ENCODE data around the gene ACSS1. TPM values are rescaled to one million over a fixed set of nuclear protein-coding genes. Genes with fewer than 3 reads are reported as not detected.

The ACSS1 gene
- total RNA-seq, 1 experiment from 2014 or later = 0.61 TPM

DNA sequence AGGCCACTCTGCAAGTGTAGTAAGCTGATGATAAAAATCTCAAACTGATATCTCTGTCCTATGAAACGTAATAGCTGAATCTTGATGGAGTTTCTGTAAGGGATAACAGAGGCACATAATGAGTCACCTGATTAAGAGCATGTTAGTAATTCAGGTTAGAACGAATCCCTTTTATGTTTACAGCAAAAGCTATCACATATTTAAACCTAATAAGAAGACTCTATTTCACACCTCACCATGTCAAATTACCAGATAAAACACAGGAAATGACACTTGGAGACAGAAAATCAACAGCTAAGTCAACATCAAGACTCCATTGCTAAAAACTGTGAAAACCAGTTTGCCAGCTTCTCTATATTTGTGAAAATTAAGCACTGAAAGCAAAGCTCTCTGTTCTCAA lies 97.1 kb downstream of the ACSS1 start:
- H3K4me1 Mint-ChIP-seq = no peaks in the 10 kb centered on the region
- Histone ChIP-seq H4K91ac (ENCODE audit: insufficient read length, low read depth, low read length) (no peak overlapping the region), H2BK20ac (ENCODE audit: low read depth, low read length, poor library complexity, severe bottlenecking) (no peak overlapping the region), H3K23me2 (ENCODE audit: insufficient read length, low read depth, low read length, poor library complexity, severe bottlenecking) (no peaks in the 10 kb centered on the region), H2AFZ (ENCODE audit: low read length) (no peak overlapping the region), H2AK5ac (ENCODE audit: insufficient read length, low read length) (no peak overlapping the region), H4K5ac (ENCODE audit: insufficient read length, low read depth, low read length) (no peak overlapping the region), H3K4ac (ENCODE audit: low read depth, low read length) (no peak overlapping the region), H3K14ac (ENCODE audit: insufficient read depth, low read length) (no peak overlapping the region), H4K8ac (replicated peaks; ENCODE audit: insufficient read length, low read depth, low read length) (no peak overlapping the region), H3K79me1 (ENCODE audit: insufficient read depth, low read depth, low read length, poor library complexity, severe bottlenecking) (no peaks in the 10 kb centered on the region), H3K9ac (ENCODE audit: extremely low read depth, insufficient read length, low read length) (no peak overlapping the region), H4K20me1 (ENCODE audit: control insufficient read depth, insufficient read depth, insufficient read length) (no peaks in the 10 kb centered on the region), H3K79me2 (ENCODE audit: insufficient read depth, low read length) (no peaks in the 10 kb centered on the region), H3K9me3 (ENCODE audit: control insufficient read depth, low read depth, low read length) (no peaks in the 10 kb centered on the region), H3K27me3 (ENCODE audit: insufficient read depth, low read length) (no peaks in the 10 kb centered on the region), H3K4me1 (ENCODE audit: insufficient read depth, low read length) (no peaks in the 10 kb centered on the region), H2BK15ac (ENCODE audit: low read depth, low read length) (no peak overlapping the region), H3T11ph (ENCODE audit: low read length) (no peak overlapping the region), H3K23ac (ENCODE audit: insufficient read length, low read depth, low read length) (no peak overlapping the region), H3K18ac (ENCODE audit: insufficient read length, low read depth, low read length) (no peak overlapping the region), H2BK5ac (ENCODE audit: insufficient read length, low read length) (no peak overlapping the region), H3K27ac (ENCODE audit: insufficient read length, low read depth, low read length) (no peak overlapping the region), H2BK12ac (ENCODE audit: insufficient read length, low read depth, low read length) (no peak overlapping the region), H3K4me2 (ENCODE audit: insufficient read depth, insufficient read length, low read length) (no peak overlapping the region), H3K56ac (ENCODE audit: insufficient read length, low read depth, low read length) (no peak overlapping the region), H2BK120ac (ENCODE audit: low read depth, low read length, poor library complexity, severe bottlenecking) (no peak overlapping the region)
- TF ChIP-seq, protein P1, sequence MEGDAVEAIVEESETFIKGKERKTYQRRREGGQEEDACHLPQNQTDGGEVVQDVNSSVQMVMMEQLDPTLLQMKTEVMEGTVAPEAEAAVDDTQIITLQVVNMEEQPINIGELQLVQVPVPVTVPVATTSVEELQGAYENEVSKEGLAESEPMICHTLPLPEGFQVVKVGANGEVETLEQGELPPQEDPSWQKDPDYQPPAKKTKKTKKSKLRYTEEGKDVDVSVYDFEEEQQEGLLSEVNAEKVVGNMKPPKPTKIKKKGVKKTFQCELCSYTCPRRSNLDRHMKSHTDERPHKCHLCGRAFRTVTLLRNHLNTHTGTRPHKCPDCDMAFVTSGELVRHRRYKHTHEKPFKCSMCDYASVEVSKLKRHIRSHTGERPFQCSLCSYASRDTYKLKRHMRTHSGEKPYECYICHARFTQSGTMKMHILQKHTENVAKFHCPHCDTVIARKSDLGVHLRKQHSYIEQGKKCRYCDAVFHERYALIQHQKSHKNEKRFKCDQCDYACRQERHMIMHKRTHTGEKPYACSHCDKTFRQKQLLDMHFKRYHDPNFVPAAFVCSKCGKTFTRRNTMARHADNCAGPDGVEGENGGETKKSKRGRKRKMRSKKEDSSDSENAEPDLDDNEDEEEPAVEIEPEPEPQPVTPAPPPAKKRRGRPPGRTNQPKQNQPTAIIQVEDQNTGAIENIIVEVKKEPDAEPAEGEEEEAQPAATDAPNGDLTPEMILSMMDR (conservative IDR thresholded peaks at IDR 0.05) = no peak
- H3K27me3 Mint-ChIP-seq (ENCODE audit: low read depth) = no peaks in the 10 kb centered on the region
- H3K27ac Mint-ChIP-seq = no peak overlapping the region
- peaks cover 16 to 47% (median 27%) of the 10 kb centered on the region in 3 experiments; a peak in 6 of 7 replicates for H3K36me3 Mint-ChIP-seq (ENCODE audit: insufficient read depth in 1 of 3, low read depth in 3 of 3)
- no peak overlapping the region for H3K4me3 Mint-ChIP-seq
- no peak for DNase-seq
- no CpG with 5 or more reads among the region's 2 CpGs for WGBS (ENCODE audit: extremely low coverage, insufficient read length, low lambda C conversion rate)
- H3K9me3 Mint-ChIP-seq = no peaks in the 10 kb centered on the region; a peak in 1 of 5 replicates

Measured in H9 (cell line).